GM15510 (cell line): ENCODE results near the gene GPR61.
A peak's percentile ranks its signal among the peaks of the same experiment; 100 is the strongest.

Source experiments
- POLR2A ChIP-seq: IDR thresholded peaks from 3 replicates; pipeline ENCODE4 v1.6.1; 2011; ENCODE audit warnings: borderline replicate concordance; ENCODE audit not compliant: insufficient read length; ENCODE audit errors: extremely low read depth

Gene GPR61

DNA sequence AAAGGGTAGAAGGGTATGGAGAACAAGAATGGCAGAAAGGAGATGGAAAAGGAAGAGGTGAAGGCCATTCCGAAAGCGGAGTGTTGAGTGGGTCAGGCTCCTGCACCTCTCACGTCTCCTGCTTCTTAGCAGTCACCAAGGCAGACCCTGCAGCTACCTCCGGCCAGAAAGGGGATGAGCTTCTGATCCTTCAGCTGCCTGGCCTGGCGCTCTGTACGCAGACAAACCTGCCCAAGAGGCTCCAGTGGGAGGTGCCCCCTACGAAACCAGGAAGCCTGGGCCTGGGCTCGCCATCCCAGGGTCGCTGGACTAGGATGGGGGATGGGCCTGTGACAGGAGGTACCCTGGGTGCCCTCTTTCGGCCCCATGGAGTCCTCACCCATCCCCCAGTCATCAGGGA is 3.0 kb downstream of the GPR61 start:
- no peak for TF ChIP-seq POLR2A

DNA sequence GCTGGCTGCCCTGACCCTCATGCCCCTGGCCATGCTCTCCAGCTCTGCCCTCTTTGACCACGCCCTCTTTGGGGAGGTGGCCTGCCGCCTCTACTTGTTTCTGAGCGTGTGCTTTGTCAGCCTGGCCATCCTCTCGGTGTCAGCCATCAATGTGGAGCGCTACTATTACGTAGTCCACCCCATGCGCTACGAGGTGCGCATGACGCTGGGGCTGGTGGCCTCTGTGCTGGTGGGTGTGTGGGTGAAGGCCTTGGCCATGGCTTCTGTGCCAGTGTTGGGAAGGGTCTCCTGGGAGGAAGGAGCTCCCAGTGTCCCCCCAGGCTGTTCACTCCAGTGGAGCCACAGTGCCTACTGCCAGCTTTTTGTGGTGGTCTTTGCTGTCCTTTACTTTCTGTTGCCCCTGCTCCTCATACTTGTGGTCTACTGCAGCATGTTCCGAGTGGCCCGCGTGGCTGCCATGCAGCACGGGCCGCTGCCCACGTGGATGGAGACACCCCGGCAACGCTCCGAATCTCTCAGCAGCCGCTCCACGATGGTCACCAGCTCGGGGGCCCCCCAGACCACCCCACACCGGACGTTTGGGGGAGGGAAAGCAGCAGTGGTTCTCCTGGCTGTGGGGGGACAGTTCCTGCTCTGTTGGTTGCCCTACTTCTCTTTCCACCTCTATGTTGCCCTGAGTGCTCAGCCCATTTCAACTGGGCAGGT is 3.8 kb downstream of the GPR61 start:
- TF ChIP-seq POLR2A, result no peak

- TF ChIP-seq POLR2A, result no peak
Measured at GRCh38 chr1:109543988-109544735, 4.5 kb downstream of the GPR61 start.

DNA sequence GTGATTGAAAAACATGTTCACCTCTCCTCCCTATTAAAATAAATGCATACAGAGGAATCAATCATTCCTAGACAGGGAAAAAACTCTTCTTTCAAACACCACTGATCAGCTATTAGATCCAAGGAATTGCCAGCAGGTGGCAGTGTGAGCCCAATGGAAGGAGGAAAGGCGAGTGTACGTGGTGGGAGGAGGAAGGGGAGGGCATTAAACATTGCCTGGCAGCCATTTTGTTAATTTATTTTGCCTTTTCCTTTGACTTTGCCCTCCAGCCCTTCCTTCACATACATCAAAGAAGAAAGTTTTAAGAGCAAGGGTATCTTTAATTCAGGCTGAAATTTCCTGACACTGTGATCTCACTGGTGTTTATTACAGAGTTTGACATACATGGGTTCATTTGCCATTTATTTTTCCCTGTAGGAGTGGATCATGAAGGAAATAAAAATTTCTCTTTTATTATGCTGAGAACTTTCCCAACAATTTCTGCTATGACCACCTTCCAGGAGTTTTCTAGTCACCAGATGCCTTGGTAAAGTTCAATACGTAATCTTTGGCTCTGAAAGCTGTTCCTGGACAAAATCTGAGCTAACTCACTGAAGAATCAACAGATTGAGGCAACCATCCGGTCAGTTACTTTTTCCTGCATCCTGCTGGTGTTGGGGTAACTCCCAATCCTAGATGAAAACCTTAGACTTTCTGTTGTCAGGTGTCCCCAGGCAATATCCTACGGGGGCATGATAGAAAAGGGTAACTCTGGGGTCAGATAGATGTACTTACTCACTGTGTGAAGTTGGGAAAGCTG is 6.8 kb downstream of the GPR61 start:
- no peak for TF ChIP-seq POLR2A

- no peak for TF ChIP-seq POLR2A
Measured at GRCh38 chr1:109547463-109548320, 8.0 kb downstream of the GPR61 start.

- TF ChIP-seq POLR2A, result peak; percentile 91
Measured at GRCh38 chr1:109548321-109549267, 8.9 kb downstream of the GPR61 start, which contains the start of gene GNAI3. Gene GNAI3, plus strand, starts transcription at chr1:109548615. Its CDS starts 106 bp downstream, at chr1:109548721.

- TF ChIP-seq POLR2A, result no peak
Measured at GRCh38 chr1:109556563-109556962, 16.9 kb downstream of the GPR61 start.

GRCh38 chr1:109557520-109557919 is 17.8 kb downstream of the GPR61 start:
- TF ChIP-seq POLR2A, result no peak

DNA sequence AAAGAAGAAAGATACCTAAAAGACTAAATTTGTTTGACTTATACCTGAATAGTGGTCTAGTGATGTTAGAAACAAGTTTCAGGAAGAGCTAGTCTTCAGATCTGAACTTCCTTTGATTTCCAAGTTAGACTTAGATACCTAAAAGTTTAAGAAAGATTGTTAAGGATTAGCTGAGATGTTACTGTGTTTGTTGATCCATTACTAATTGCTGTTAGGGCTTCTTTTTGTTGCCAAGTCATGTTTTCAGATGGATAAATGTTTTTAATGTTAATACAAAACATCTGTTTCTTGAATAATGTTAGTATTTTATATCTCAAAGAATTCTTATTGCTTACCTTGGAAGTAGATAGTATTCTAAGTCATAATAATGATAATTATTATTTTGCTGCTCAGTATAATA is 20.3 kb downstream of the GPR61 start:
- TF ChIP-seq POLR2A, result no peak

GRCh38 chr1:109564194-109564878 is 24.7 kb downstream of the GPR61 start:
- no peak for TF ChIP-seq POLR2A

GRCh38 chr1:109565241-109565640 is 25.6 kb downstream of the GPR61 start:
- no peak for TF ChIP-seq POLR2A

DNA sequence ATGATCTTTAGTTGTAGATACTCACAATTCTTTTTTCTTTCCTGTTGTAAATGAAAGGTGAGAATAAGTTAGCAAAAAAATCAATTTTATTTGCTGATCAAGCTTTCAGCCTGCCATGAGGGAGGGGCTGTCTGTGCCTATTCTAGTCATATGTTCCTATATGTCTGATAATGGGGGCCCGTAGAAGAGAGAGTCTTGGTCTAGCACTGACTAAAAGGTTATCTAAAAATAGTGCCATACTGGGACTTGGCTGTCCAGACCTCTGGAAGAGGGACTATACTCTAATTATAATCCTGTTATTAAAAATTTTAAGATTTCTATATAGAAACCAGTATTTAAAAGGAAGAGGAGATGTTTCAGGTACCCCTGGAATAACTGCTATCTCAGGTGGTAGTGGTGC is 27.3 kb downstream of the GPR61 start:
- TF ChIP-seq POLR2A, result no peak
